Activated T-cell treated with anti-CD3 and anti-CD28 coated beads for 48 hours (primary cell): ENCODE results near the gene DOCK3.

ENCODE experiments used
- DNase-seq: peaks from one replicate; pipeline ENCODE4 v3.0.0-alpha.2; 2020; ENCODE audit warnings: low read depth

Gene DOCK3

GRCh38 chr3:51388286-51389029 lies 713.7 kb downstream of the DOCK3 start:
- no peak for DNase-seq

GRCh38 chr3:51389423-51390183 lies 714.9 kb downstream of the DOCK3 start:
- peak; percentile 35 for DNase-seq

- DNase-seq: no peak
Observed at GRCh38 chr3:51390246-51391074, 715.7 kb downstream of the DOCK3 start.

DNA sequence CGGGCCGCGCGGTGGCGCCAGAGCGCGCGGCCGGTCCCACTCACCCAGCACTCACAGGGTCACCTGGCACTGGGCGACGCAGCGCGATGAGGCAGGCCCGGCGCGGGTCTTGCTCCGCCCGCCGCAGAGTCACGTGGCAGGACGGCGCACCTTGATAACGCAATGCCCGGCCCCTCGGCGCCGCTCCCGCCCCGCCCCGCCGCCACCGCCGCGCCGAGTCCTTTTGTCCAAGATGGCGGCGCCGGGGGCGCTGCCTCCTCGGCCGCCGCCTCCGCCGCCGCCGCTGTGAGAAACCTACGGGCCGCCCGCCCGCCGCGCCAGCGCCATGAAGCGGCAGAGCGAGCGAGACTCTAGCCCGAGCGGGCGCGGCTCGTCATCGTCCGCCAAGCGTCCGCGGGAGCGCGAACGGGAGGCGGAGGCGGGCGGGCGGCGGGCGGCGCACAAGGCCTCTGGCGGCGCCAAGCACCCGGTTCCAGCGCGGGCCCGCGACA lies 716.4 kb downstream of the DOCK3 start, which contains the start of gene RBM15B:
Gene RBM15B, plus strand, starts transcription at position 211 of the 491 bp plus-strand sequence. Its CDS starts 115 bp downstream, at position 326.
- DNase-seq: peak; percentile 96

- DNase-seq: peak; percentile 39
Observed at GRCh38 chr3:51391566-51392354, 717.0 kb downstream of the DOCK3 start.

DNA sequence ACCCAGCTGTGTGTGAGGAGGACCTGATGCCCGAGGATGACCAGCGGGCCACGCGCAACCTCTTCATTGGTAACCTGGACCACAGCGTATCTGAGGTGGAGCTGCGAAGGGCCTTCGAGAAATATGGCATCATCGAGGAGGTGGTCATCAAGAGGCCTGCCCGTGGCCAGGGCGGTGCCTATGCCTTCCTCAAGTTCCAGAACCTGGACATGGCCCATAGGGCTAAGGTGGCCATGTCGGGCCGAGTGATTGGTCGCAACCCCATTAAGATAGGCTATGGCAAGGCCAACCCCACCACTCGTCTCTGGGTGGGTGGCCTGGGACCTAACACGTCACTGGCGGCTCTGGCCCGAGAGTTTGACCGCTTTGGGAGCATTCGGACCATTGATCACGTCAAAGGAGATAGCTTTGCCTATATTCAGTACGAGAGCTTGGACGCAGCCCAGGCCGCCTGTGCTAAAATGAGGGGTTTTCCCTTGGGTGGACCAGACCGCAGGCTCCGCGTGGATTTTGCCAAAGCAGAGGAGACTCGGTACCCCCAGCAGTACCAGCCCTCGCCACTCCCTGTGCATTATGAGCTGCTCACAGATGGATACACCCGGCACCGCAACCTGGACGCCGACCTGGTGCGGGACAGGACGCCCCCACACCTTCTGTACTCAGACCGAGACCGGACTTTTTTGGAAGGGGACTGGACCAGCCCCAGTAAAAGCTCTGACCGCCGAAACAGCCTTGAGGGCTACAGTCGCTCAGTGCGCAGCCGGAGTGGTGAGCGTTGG lies 717.8 kb downstream of the DOCK3 start:
- DNase-seq: no peak

DNA sequence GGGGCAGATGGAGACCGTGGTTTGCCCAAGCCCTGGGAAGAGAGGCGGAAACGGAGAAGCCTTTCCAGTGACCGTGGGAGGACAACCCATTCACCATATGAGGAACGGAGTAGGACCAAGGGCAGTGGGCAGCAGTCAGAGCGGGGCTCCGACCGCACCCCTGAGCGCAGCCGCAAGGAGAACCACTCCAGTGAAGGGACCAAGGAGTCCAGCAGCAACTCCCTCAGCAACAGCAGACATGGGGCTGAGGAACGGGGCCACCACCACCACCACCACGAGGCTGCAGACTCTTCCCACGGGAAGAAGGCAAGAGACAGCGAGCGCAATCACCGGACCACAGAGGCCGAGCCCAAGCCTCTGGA lies 718.4 kb downstream of the DOCK3 start:
- DNase-seq: no peak

- DNase-seq: no peak
Observed at GRCh38 chr3:51393564-51393963, 718.8 kb downstream of the DOCK3 start.

- no peak for DNase-seq
Observed at GRCh38 chr3:51394541-51394940, 719.8 kb downstream of the DOCK3 start.

DNA sequence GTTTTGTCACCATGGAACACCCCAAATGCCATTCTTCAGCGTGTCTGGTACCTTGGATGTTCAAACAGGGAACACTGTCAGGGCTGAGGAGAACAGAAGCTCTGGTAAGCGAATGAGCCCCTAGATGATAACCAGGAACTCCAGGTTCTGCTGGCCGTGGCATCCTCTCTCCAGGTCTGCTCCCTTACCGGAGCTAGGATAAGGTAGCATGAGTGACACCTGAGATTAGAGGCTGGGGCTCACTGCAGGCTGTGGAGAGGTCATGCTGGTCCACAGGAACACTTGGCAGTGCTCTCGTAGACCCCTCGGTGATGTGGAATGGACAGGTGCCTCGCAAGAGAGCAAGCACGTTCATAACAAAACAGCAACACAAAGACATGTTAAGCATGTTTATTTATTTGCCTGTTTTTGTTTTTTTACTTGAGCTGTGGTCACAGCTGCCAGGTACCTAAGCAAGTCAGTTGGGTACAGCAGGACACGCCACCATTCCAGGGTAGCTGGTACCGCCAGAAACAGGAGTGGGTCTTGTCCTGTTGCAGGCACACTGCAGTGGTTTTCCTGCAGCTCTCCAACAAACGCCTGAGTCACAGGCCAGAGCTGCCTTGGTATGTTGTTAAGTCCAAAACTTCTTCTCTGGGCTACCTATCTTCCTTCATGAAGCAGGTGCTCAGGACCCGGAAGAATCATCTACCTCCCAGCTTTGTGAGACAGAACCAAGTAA lies 720.9 kb downstream of the DOCK3 start:
- DNase-seq: no peak

DNA sequence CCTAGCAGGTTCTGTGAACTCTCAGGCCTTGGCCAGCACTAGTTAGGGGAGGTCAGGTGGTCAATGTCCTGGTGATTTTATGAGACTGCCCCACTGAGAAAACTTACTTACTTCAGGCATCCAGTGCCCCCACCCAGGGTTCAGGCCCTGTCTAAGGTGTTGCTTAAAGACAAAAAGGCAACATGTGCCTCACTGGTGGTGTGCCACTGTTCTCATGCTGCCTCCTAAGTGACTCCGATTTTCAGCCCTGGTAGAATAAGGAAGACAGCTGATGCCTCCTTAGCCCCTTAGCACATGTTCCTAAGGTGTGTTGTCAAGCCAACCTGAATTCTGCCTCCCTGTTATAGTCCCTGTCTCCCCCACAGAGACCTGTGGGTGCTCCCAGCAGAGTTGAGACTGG lies 721.7 kb downstream of the DOCK3 start:
- DNase-seq: no peak

DNA sequence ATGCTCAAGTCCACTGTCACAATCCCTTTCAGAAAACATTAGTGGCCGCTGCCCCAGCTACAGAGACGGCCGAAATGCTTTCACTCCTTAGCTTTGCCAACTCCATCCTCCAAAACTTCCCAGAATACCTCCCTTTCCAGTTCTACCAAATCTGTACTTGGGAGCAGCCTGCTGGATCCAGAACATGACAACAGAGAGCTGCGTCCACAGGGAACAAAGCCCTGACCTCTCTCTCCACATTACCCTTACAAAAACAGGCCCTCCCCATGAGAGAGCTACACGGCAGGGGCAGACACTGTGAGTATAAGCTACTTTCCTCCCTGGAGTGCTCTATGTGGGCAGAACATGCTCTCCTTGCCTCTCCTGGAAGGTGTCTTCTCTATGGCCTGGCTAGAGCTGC lies 722.7 kb downstream of the DOCK3 start:
- DNase-seq: no peak

- no peak for DNase-seq
Observed at GRCh38 chr3:51398595-51399310, 724.0 kb downstream of the DOCK3 start.

GRCh38 chr3:51400166-51400565 lies 725.4 kb downstream of the DOCK3 start:
- no peak for DNase-seq

- DNase-seq: no peak
Observed at GRCh38 chr3:51401735-51402134, 727.0 kb downstream of the DOCK3 start.

DNA sequence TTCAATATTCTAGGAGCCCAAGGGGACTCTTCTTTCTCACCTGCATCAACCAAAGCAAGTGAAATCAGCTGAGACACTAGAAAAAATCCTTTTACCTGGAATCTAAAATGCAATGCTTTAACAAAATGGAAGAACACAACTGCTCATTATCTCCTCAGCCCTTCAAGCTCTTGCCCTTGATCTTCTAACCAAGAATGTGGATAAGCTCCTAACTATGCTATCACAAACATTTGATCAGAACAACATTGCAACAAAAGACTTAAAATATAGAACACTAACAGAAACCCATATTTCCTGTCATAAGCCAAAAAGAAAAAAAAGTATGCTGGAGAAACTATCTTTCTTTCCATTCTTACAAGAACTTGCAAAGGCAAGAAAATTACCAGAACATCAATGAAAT lies 728.9 kb downstream of the DOCK3 start:
- DNase-seq: no peak

DNA sequence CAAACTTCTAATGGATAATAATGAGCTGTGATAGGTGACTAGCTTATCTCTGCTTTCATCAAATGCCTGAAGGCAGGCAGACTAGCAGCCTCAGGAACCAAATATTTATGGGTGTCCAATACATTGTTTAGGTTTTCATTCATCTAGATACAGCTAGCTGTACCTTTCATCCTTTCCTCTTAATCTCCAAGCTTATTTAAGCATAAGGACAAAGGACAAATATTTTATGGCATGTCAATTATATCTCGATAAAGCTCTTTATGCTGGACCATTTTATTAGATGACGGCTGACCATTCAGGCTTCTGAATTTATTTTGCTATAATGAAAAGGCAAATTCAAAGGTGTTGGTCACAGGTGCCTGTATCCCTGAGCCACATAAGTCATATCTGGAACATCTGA lies 733.3 kb downstream of the DOCK3 start:
- no peak for DNase-seq

DNA sequence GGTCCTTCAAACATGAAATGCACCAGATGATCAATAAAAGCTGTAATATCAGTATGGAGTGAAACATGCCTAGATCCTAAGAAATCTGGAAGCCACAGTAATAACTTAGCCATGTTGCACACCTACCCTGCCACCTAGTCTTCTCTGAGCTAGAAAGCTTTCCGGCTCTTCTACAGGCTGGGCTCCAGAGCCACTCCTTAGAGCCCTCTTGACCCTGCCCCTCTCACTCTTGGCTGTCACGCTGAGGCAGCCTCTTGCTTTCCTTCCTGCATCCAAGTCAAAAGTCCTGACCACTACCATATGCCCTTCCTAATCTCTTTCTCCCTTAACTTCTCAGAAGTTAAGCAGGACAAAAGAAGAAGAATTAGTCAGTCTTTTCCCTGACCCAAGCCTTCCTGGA lies 734.1 kb downstream of the DOCK3 start:
- no peak for DNase-seq

GRCh38 chr3:51422211-51422610 lies 747.5 kb downstream of the DOCK3 start:
- no peak for DNase-seq
